ENCODE data around the gene CGREF1.
A peak's percentile ranks its signal among the peaks of the same experiment; 100 is the strongest.

The CGREF1 gene

GRCh38 chr2:27050996-27051901 is 67.7 kb downstream of the CGREF1 start, which contains the start of gene AGBL5:
AGBL5 (plus strand) TSS chr2:27051668; CDS start chr2:27052959, 1,291 bp downstream.
- H3K27me3 Mint-ChIP-seq: peaks cover 6% of the 10 kb centered on the region
- peak; percentile 98 for DNase-seq
- H3K27ac Mint-ChIP-seq: peak within 1 kb of the TSS; percentile 100
- H3K9me3 Mint-ChIP-seq: no peaks in the 10 kb centered on the region
- H3K4me3 Mint-ChIP-seq: peak within 1 kb of the TSS; percentile 93
- peaks cover 35% of the 10 kb centered on the region for H3K36me3 Mint-ChIP-seq (ENCODE audit: low read depth)
- peaks cover 32% of the 10 kb centered on the region for H3K4me1 Mint-ChIP-seq (ENCODE audit: low read depth)
